ENCODE data around the gene OR10K1.
"Not testable (repeated sequence)": the region's sequence is repeated elsewhere in the genome, so short reads cannot be mapped to it uniquely, and the experiment has no call there.

The OR10K1 gene

DNA sequence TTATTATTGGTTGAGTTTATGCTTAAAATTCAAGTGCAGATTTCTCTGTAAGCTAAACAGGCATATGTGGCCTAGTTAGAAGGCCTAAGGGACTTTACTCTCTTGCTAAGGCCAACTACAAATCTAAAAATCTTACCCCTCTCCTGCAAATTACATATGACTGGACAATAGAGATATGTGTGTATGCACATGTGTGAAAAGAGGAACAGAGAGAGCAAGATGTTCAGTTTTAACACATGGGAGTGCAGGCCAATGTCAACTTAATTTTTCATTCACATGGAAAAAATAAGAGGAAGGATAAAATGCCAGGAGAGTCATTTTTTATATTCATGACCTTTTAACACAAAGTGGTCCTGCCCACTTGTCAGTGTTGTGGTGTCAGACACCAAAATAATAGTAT lies 44.0 kb upstream of the OR10K1 start (continued):
- TF ChIP-seq ZNF37A (tag by site-specific recombination; IDR thresholded peaks at IDR 0.05), result no peak

DNA sequence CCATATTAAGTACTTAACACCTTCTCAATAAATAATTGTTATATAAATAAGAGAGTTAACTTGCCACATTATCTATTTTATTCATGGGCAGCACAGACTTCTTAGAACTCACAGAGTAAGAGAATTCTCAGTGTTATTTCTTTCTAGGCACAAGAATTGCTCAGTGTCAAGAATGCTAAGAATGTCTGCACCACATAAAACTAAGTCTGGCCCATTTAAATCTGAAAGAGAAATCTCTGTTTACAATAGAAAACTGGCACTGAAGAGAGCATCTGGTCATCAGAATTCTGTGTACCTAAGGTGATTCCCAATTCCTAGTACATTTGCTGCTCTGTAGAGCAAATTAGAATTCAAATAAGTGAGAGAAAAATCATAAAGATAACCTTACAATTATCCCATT lies 39.4 kb upstream of the OR10K1 start:
- Histone ChIP-seq H3K4me3 (ENCODE audit: low read depth, low read length) (no peak overlapping the region), H3K9me3 (ENCODE audit: control insufficient read depth, insufficient read depth, low read depth, low read length) (no peaks in the 10 kb centered on the region), H3K27ac (ENCODE audit: extremely low read depth, low read depth, low read length) (no peak overlapping the region), H3K4me1 (ENCODE audit: control insufficient read depth, insufficient read depth, low read length) (no peaks in the 10 kb centered on the region), H3K36me3 (ENCODE audit: control insufficient read depth in 2 of 2, insufficient read depth in 1 of 2, low read length in 2 of 2) (no peaks in the 10 kb centered on the region)
- TF ChIP-seq ZNF76 (tag by site-specific recombination; IDR thresholded peaks at IDR 0.05; ENCODE audit: borderline replicate concordance, low read depth), result no peak
- TF ChIP-seq ZNF677 (tag by site-specific recombination; IDR thresholded peaks at IDR 0.05), result no peak
- no peak for TF ChIP-seq ZNF10 (tag by site-specific recombination; IDR thresholded peaks at IDR 0.05)
- TF ChIP-seq ZNF488 (tag by site-specific recombination; IDR thresholded peaks at IDR 0.05), result no peak
- POLR2A ChIA-PET, result no interaction called here
- CTCF ChIA-PET, result no interaction called here

- POLR2A ChIA-PET, result no interaction called here
- TF ChIP-seq ZNF366 (tag by site-specific recombination; conservative IDR thresholded peaks at IDR 0.05), result no peak
- TF ChIP-seq, protein P1, sequence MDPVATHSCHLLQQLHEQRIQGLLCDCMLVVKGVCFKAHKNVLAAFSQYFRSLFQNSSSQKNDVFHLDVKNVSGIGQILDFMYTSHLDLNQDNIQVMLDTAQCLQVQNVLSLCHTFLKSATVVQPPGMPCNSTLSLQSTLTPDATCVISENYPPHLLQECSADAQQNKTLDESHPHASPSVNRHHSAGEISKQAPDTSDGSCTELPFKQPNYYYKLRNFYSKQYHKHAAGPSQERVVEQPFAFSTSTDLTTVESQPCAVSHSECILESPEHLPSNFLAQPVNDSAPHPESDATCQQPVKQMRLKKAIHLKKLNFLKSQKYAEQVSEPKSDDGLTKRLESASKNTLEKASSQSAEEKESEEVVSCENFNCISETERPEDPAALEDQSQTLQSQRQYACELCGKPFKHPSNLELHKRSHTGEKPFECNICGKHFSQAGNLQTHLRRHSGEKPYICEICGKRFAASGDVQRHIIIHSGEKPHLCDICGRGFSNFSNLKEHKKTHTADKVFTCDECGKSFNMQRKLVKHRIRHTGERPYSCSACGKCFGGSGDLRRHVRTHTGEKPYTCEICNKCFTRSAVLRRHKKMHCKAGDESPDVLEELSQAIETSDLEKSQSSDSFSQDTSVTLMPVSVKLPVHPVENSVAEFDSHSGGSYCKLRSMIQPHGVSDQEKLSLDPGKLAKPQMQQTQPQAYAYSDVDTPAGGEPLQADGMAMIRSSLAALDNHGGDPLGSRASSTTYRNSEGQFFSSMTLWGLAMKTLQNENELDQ (tag by site-specific recombination; IDR thresholded peaks at IDR 0.05; ENCODE audit: low read depth), result no peak
- TF ChIP-seq, protein P2, sequence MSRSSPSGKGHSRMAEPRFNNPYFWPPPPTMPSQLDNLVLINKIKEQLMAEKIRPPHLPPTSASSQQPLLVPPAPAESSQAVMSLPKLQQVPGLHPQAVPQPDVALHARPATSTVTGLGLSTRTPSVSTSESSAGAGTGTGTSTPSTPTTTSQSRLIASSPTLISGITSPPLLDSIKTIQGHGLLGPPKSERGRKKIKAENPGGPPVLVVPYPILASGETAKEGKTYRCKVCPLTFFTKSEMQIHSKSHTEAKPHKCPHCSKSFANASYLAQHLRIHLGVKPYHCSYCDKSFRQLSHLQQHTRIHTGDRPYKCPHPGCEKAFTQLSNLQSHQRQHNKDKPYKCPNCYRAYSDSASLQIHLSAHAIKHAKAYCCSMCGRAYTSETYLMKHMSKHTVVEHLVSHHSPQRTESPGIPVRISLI (tag by site-specific recombination; IDR thresholded peaks at IDR 0.05), result no peak
- TF ChIP-seq ZNF521 (tag by site-specific recombination; IDR thresholded peaks at IDR 0.05), result no peak
- no peak for TF ChIP-seq ZNF132 (tag by site-specific recombination; IDR thresholded peaks at IDR 0.05; ENCODE audit: borderline replicate concordance)
- no peak for TF ChIP-seq ZNF404 (tag by site-specific recombination; IDR thresholded peaks at IDR 0.05)
- no peak for TF ChIP-seq ZNF530 (tag by site-specific recombination; IDR thresholded peaks at IDR 0.05; ENCODE audit: low read depth)
- no peak for TF ChIP-seq TCF7L2 (IDR thresholded peaks at IDR 0.05; ENCODE audit: borderline replicate concordance, low read depth, low read length)
- no peak for TF ChIP-seq FEZF1 (tag by site-specific recombination; IDR thresholded peaks at IDR 0.05)
- no peak for TF ChIP-seq ZNF223 (tag by site-specific recombination; IDR thresholded peaks at IDR 0.05)
- no peak overlapping the region for H3K4me3 ChIP-seq (ENCODE audit: low read depth, low read length)
- no peaks in the 10 kb centered on the region for H3K36me3 ChIP-seq (ENCODE audit: control insufficient read depth in 2 of 2, insufficient read depth in 1 of 2, low read length in 2 of 2)
- no peaks in the 10 kb centered on the region for H3K9me3 ChIP-seq (ENCODE audit: control insufficient read depth, insufficient read depth, low read depth, low read length)
- H3K27ac ChIP-seq (ENCODE audit: extremely low read depth, low read depth, low read length), result no peak overlapping the region
- CTCF ChIA-PET, result no interaction called here
- H3K4me1 ChIP-seq (ENCODE audit: control insufficient read depth, insufficient read depth, low read length), result no peaks in the 10 kb centered on the region
Measured at GRCh38 chr1:158425027-158425426, 36.6 kb upstream of the OR10K1 start.

DNA sequence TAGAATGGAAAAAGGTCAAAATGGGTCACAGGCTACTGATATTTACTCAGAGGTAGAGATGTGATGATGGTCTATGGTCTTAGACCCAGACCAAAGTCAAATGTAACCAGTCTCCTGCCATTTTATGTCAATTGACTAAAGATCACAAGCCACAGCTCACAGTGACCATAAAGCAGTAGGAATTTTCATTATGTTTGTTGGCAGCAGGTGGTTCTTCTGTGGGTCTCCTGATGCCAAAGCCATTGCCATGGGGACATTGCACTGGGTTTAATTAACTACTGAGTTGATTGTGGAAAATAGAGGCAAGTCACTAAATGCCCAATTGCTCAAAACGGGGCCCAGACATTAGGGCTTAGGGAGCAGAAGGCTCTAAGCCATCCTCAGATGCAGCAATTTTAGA lies 35.5 kb upstream of the OR10K1 start, which contains the start of gene OR10K2:
Gene OR10K2, minus strand, starts transcription at position 101 of the 400 bp plus-strand sequence. CDS start 5,371 bp downstream, outside the sequence.
- no peak within 1 kb of the TSS for H3K27ac ChIP-seq (ENCODE audit: extremely low read depth, low read depth, low read length)
- H3K4me3 ChIP-seq (ENCODE audit: low read depth, low read length), result no peak within 1 kb of the TSS
- CTCF ChIA-PET, result no interaction called here
- no peaks in the 10 kb centered on the region for H3K9me3 ChIP-seq (ENCODE audit: control insufficient read depth, insufficient read depth, low read depth, low read length)
- H3K36me3 ChIP-seq (ENCODE audit: control insufficient read depth in 2 of 2, insufficient read depth in 1 of 2, low read length in 2 of 2), result no peaks in the 10 kb centered on the region
- H3K4me1 ChIP-seq (ENCODE audit: control insufficient read depth, insufficient read depth, low read length), result no peaks in the 10 kb centered on the region
- TF ChIP-seq ZNF37A (tag by site-specific recombination; IDR thresholded peaks at IDR 0.05) (no peak), PRDM1 (tag by site-specific recombination; IDR thresholded peaks at IDR 0.05) (no peak)
- POLR2A ChIA-PET, result no interaction called here

GRCh38 chr1:158430163-158430562 lies 31.5 kb upstream of the OR10K1 start:
- H3K4me3 ChIP-seq (ENCODE audit: low read depth, low read length); POLR2A ChIA-PET; H3K27ac ChIP-seq (ENCODE audit: extremely low read depth, low read depth, low read length); H3K9me3 ChIP-seq (ENCODE audit: control insufficient read depth, insufficient read depth, low read depth, low read length); H3K36me3 ChIP-seq (ENCODE audit: control insufficient read depth in 2 of 2, insufficient read depth in 1 of 2, low read length in 2 of 2); H3K4me1 ChIP-seq (ENCODE audit: control insufficient read depth, insufficient read depth, low read length): not testable (repeated sequence)
- CTCF ChIA-PET, result interaction anchor here (0.6 kb wide), 1 partner anchor 140 kb away, joined by 3 read pairs; no protein-coding TSS in a partner anchor
